ENCODE results near the gene PLA2G2A. TPM values are rescaled to one million over a fixed set of nuclear protein-coding genes. Genes with fewer than 3 reads are reported as not detected.

PLA2G2A gene
- total RNA-seq, 1 donor from 2014 or later, result 3.7 TPM

DNA sequence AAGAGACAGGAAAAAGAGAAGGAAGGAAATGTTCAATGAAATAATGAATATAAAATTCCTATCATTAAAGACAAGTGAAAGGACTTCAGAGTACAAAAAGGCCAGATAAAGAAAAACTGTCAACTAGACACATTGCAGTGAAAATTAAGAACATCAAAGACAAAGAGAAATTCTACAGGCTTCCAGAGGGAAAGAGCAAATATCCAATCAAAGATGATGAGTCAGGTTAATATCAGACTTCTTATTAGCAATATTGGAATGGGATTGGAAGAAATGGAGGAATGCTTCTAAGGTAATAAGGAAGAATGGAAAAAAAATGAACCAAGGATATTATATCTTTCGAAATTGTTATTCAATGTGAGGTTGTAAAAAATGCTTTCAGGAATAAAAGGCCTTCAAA is 7.8 kb downstream of the PLA2G2A start:
- peaks cover 6% of the 10 kb centered on the region for H3K27me3 Mint-ChIP-seq (ENCODE audit: low read depth)
- H3K9me3 Mint-ChIP-seq, result peaks cover 10% of the 10 kb centered on the region
- no peak for DNase-seq (ENCODE audit: low spot score in 2 of 2, unreplicated experiment in 2 of 2)
- H3K4me3 Mint-ChIP-seq, result no peak overlapping the region
- H3K27ac Mint-ChIP-seq, result no peak overlapping the region
- TF ChIP-seq, protein P1, sequence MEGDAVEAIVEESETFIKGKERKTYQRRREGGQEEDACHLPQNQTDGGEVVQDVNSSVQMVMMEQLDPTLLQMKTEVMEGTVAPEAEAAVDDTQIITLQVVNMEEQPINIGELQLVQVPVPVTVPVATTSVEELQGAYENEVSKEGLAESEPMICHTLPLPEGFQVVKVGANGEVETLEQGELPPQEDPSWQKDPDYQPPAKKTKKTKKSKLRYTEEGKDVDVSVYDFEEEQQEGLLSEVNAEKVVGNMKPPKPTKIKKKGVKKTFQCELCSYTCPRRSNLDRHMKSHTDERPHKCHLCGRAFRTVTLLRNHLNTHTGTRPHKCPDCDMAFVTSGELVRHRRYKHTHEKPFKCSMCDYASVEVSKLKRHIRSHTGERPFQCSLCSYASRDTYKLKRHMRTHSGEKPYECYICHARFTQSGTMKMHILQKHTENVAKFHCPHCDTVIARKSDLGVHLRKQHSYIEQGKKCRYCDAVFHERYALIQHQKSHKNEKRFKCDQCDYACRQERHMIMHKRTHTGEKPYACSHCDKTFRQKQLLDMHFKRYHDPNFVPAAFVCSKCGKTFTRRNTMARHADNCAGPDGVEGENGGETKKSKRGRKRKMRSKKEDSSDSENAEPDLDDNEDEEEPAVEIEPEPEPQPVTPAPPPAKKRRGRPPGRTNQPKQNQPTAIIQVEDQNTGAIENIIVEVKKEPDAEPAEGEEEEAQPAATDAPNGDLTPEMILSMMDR (IDR thresholded peaks at IDR 0.05; ENCODE audit: unreplicated experiment), result no peak
- no peaks in the 10 kb centered on the region for H3K36me3 Mint-ChIP-seq
- H3K4me1 Mint-ChIP-seq, result peaks cover 28% of the 10 kb centered on the region

DNA sequence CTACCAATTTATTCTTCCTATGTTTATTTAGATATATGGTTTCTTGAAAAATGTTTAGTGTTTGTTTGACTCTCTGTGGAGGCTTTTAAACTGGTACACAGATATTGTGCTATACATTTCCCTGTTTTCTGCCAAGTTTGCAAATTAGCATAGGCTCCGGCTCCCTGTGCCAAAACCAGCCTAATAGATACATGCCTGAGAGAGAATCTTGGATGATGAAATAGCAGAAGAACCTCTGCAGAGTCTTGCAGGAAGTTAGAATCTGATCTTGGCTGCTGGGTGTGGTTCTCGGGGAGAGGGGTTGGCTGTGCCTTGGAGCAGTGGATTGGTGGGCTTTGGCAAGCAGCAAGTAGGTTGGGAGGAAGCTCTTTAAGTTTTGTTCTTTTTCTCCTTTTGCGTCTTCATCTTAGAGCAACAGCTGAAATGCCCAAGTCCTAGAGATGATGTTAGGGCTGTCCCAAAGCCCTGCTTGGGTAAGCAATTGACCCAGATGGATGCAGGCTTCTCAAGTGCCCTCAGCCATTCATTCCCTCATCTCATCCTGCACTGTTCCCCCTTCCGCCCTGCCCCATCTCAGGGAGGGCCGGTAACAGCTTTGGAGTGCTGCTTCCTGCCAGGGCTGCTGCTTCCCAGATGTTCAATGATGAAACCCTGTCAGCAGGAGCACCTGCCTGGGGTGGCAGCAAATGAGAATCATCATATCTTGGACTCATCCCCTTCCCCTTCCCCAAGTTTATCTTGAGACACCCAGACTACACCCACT is 9.3 kb downstream of the PLA2G2A start:
- no peak for DNase-seq (ENCODE audit: low spot score in 2 of 2, unreplicated experiment in 2 of 2)
- Mint-ChIP-seq H3K4me3 (no peak overlapping the region), H3K27ac (no peak overlapping the region)

DNA sequence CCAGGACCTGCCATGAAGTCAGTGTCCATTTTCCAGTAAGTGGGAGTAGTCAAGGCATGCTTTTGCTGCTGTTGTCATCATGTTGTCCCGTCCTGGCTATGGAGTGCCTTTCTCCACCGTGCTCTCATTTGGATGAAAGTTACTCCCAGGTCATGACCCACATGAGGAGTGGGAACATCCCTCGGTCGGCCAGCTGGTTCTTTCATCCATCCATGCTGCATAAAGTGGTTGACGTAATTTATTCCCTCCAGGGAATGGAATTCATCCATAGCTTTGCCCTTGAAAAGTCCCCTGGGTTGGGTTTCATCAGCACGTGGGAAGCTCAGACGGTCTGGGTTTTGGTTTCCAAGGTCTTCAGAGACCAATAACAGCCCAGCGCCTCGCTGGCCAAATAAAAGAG is 11.6 kb downstream of the PLA2G2A start:
- no peak for DNase-seq (ENCODE audit: low spot score in 2 of 2, unreplicated experiment in 2 of 2)
- no peak overlapping the region for H3K4me3 Mint-ChIP-seq
- TF ChIP-seq, protein P1 (IDR thresholded peaks at IDR 0.05; ENCODE audit: unreplicated experiment), result no peak
- peaks cover 24% of the 10 kb centered on the region for H3K9me3 Mint-ChIP-seq
- H3K27me3 Mint-ChIP-seq (ENCODE audit: low read depth), result peaks cover 28% of the 10 kb centered on the region
- peaks cover 7% of the 10 kb centered on the region for H3K4me1 Mint-ChIP-seq
- H3K27ac Mint-ChIP-seq, result no peak overlapping the region
- no peaks in the 10 kb centered on the region for H3K36me3 Mint-ChIP-seq

More for the DNA sequence above, 9.3 kb downstream of the PLA2G2A start:
- Mint-ChIP-seq H3K27me3 (ENCODE audit: low read depth) (peaks cover 10% of the 10 kb centered on the region), H3K4me1 (peaks cover 22% of the 10 kb centered on the region), H3K36me3 (no peaks in the 10 kb centered on the region), H3K9me3 (peaks cover 14% of the 10 kb centered on the region)
- TF ChIP-seq, protein P1 (IDR thresholded peaks at IDR 0.05; ENCODE audit: unreplicated experiment), result no peak

DNA sequence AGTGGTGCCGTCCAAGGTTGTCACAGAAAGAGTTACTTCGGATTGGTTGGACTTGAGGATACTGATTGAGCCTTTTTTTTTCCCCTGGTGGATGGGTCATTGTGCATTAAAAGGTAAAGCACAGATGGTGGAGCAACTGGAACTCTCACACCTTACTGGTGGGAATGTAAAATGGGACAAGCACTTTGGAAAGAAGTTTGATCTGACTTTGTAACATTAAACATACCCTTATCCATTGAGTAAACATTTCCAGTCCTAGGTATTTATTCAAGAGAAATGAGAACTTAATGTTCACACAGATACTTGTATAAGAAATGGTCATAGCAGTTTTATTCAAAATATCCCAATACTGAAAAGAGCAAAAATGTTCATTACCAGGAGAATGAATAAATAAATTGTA is 14.9 kb downstream of the PLA2G2A start:
- H3K27me3 Mint-ChIP-seq (ENCODE audit: low read depth), result peaks cover 37% of the 10 kb centered on the region
- peaks cover 14% of the 10 kb centered on the region for H3K9me3 Mint-ChIP-seq
- H3K27ac Mint-ChIP-seq, result no peak overlapping the region
- no peaks in the 10 kb centered on the region for H3K4me1 Mint-ChIP-seq
- H3K36me3 Mint-ChIP-seq, result no peaks in the 10 kb centered on the region
- H3K4me3 Mint-ChIP-seq, result no peak overlapping the region
- TF ChIP-seq, protein P1 (IDR thresholded peaks at IDR 0.05; ENCODE audit: unreplicated experiment), result no peak
- DNase-seq (ENCODE audit: low spot score in 2 of 2, unreplicated experiment in 2 of 2), result no peak

DNA sequence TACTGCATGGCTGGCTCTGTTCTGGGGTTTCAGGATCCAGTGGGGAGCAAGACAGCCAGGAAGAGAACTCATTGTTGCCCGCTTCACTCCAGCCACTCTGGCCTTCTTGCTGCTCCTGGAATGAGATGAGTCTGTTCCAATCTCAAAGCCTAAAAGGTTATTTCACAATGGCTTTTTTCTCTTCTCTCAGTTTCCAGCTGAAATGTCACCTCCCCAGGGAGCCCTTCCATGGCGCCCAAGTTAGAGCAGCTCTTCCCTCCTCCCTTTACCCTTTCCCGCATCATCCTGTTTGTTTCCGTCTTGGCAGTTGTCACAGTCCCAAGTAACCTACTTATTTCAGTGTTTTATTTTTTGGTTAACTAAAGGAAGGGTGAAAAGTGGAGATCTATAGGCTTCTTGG is 15.8 kb downstream of the PLA2G2A start:
- no peaks in the 10 kb centered on the region for H3K36me3 Mint-ChIP-seq
- TF ChIP-seq, protein P1 (IDR thresholded peaks at IDR 0.05; ENCODE audit: unreplicated experiment), result no peak
- no peak overlapping the region for H3K4me3 Mint-ChIP-seq
- no peak for DNase-seq (ENCODE audit: low spot score in 2 of 2, unreplicated experiment in 2 of 2)
- H3K9me3 Mint-ChIP-seq, result peaks cover 14% of the 10 kb centered on the region
- no peaks in the 10 kb centered on the region for H3K4me1 Mint-ChIP-seq
- no peak overlapping the region for H3K27ac Mint-ChIP-seq
- H3K27me3 Mint-ChIP-seq (ENCODE audit: low read depth), result peaks cover 37% of the 10 kb centered on the region

Measured in mesothelial cell of epicardium (in vitro differentiated cells).